Fibroblast of pulmonary artery (primary cell): Measurements from ENCODE around the gene SYT5.
"Not testable (repeated sequence)": the region's sequence is repeated elsewhere in the genome, so short reads cannot be mapped to it uniquely, and the experiment has no call there.

Experiments
- DNase-seq: peaks from one replicate; pipeline ENCODE4 v3.0.0-alpha.2; 2010; ENCODE audit warnings: low read depth
- H3K4me3 ChIP-seq: replicated peaks from 2 replicates; pipeline ENCODE4 v1.5.1; 2011; ENCODE audit warnings: low read depth, mild to moderate bottlenecking, control low read depth, low read length, moderate library complexity
- TF ChIP-seq, protein P1 (sequence below): IDR thresholded peaks from 2 replicates; pipeline ENCODE4 v1.5.1; 2011; ENCODE audit warnings: mild to moderate bottlenecking, control low read depth, low read length, inconsistent platforms; ENCODE audit errors: missing control alignments

SYT5 gene

DNA sequence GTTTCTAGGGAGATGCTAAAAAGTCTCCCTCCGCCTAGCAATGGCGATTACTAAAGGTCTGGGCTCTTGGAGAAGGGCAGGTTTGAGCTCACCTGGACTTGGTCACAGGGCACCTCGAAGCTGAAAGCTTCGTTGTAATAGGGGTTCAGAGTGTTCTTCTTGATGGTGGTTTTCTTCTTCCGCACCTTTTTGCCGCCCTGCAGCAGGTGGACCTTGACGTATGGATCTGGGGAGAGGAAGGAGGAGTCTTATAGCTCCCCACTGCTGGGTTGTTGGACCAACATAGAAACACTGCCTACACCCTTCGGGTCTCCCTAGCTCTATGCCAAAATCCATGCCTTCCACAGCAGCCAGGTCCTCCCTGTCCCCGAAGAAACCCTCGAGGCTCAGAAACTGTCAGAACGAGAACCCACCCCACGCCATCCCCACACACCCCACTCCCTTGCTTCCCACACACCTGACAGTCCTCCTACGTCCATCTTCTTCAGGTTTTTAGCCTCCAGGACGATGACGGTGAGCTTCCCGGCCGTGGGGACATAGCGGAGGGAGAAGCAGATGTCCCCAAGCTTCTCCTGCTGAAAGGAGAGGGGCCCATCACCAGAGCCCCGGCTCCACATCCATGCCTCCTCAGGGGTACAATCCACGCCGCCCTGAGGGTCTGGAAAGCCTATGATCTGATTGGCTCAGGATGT is 5.5 kb downstream of the SYT5 start:
- TF ChIP-seq, protein P1, sequence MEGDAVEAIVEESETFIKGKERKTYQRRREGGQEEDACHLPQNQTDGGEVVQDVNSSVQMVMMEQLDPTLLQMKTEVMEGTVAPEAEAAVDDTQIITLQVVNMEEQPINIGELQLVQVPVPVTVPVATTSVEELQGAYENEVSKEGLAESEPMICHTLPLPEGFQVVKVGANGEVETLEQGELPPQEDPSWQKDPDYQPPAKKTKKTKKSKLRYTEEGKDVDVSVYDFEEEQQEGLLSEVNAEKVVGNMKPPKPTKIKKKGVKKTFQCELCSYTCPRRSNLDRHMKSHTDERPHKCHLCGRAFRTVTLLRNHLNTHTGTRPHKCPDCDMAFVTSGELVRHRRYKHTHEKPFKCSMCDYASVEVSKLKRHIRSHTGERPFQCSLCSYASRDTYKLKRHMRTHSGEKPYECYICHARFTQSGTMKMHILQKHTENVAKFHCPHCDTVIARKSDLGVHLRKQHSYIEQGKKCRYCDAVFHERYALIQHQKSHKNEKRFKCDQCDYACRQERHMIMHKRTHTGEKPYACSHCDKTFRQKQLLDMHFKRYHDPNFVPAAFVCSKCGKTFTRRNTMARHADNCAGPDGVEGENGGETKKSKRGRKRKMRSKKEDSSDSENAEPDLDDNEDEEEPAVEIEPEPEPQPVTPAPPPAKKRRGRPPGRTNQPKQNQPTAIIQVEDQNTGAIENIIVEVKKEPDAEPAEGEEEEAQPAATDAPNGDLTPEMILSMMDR, result no peak
- no peak for DNase-seq
- H3K4me3 ChIP-seq, result no peak overlapping the region

DNA sequence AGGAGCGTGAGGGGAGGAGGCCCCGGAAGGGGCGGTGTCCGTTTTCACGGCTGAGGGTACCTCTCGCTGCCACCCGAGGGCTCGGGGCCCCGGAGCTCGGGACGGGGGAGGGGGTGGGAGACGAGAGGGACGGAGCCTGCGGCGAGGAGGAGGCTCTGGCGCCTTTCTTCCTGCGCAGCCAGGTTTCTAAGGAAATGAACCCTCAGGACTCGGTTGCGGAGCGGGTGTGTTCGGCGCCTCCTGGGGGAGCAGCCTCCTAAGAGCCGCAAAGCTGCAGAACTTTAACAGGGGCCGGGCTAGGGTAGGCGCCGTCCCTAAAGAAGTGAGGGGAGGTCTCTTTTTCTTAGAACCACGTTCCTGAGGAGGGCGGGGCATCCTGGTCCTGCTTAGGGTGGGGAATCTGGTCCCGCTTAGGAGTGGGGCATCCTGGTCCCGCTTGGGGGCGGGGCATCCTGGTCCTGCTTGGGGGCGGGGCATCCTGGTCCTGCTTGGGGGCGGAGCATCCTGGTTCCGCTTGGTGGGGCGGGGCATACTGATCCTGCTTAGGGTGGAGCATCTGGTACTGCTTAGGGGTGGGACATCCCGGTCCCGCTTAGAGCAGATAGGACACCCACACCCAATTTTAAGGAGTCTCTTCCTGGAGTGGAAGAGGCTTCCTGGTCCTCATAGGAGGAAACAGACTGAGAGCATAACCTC is 6.2 kb downstream of the SYT5 start:
- peak overlapping the region; percentile 56 for H3K4me3 ChIP-seq
- TF ChIP-seq, protein P1, result peak; percentile 19
- peak; percentile 78 for DNase-seq

DNA sequence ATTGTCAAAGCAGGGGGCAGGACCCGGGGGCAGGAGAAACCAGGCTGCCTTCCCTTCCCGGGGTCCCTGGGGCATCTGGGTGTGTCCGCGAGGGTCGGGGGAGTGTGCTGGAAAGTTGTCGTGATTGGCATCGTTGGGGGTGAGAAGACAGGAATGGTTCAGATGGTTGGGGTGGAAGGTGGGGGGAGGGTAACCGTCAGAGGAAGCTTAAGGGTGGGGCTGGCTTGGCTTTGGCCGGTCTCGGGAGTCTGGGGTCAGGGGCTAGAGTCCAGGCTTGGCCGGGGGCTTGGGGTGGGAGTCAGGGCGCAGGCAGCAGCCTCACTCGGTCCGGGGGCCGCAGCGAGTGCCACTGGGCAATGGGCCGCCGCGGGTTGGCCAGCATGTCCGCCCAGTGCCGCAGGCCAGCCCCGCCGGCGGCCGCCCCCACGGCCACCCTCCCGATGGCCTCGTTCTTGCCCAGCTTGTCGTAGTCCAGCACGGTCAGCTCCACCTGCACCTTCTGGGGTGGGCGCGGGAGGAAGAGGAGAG is 6.8 kb downstream of the SYT5 start:
- no peak for DNase-seq
- TF ChIP-seq, protein P1, result no peak
- H3K4me3 ChIP-seq, result peak overlapping the region; percentile 56

DNA sequence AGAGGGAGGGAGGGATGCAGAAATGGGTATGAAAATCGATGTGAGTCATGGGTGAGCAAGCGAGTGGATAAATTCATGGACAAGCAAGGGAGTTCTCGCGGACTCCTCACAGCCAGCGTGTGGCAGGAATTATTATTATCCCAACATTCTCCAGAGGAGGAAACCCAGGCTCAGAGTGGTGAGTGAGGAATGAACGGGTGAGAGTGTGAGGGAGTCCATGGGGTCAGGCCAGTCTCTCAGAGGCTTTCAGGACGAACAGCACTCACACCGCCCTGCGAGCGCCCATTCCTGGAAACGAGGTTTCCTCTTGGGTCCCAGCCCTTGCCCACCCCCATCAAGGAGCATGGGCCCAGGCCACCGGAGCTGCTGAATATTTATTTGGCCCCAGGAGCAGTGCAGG is 7.3 kb downstream of the SYT5 start:
- H3K4me3 ChIP-seq, result peak overlapping the region; percentile 56
- peak; percentile 54 for DNase-seq
- TF ChIP-seq, protein P1, result no peak

DNA sequence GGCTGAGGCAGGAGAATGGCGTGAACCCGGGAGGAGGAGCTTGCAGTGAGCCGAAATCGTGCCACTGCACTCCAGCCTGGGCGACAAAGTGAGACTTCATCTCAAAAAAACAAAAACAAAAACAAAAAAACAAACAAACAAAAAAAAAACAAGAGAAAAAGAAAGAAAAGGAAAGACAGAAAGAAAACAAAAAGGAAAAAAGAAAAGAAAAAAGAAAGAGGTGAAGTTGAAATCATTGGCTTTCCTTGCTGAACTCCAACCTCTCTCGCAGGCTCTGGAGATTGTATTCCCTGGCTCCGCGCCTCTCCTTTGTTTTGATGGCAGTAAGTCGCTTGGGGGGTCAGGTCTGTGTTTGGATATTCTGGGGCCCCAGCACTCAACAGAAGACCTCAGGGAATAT is 7.8 kb downstream of the SYT5 start:
- not testable (repeated sequence) for H3K4me3 ChIP-seq, DNase-seq

DNA sequence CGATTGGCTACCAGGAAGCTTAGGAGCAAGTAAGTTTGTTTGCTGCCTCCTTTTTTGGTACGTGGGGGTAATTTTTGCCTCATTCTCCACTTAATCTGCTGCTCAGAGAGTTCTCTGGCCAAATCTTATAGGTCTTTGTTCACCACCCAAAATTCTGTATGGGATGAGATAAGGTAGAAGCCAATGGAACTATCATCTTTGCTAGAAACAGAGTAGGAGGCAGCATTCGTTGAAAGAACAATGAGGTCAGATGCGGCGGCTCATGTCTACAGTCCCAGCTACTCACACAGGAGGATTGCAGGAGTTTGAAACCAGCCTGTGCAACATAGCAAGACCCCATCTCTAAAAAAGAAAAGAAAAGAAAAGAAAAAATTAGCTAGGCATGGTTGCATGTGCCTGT is 8.6 kb downstream of the SYT5 start:
- no peak overlapping the region for H3K4me3 ChIP-seq
- DNase-seq, result no peak
- TF ChIP-seq, protein P1, result no peak

DNA sequence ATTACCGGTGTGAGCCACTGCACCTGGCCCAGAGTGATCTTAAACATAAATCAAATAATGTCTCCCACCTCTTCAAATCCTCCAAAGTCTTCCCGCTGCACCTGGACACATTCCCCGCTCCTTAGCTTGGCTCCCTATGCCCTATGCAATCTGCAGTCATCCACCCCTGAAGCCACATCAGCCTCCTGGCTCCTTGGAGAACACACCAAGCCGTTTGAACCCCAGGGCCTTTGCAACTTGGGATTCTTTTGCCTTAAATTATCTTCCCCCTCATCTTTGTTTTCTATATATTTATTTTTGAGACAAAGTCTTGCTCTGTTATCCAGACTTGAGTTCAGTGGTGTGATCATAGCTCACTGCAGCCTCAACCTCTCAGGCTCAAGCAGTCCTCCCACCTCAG is 11.0 kb downstream of the SYT5 start:
- no peak overlapping the region for H3K4me3 ChIP-seq
- TF ChIP-seq, protein P1, result no peak
- DNase-seq, result no peak
